ENCODE data around the gene IL6R.

DNA sequence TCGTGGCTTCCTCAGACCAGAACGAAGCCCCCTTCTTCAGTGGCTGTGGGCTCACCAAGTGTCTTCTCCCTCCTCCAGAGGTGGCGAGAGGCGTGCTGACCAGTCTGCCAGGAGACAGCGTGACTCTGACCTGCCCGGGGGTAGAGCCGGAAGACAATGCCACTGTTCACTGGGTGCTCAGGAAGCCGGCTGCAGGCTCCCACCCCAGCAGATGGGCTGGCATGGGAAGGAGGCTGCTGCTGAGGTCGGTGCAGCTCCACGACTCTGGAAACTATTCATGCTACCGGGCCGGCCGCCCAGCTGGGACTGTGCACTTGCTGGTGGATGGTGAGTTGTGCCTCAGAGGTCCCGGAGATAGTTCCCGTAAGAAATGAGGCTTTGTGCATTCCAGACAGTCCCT, 24.0 kb downstream of the IL6R start:
- TF ChIP-seq CTCF (IDR thresholded peaks at IDR 0.05) (no peak), EZH2 (IDR thresholded peaks at IDR 0.05; ENCODE audit: borderline replicate concordance, insufficient read depth, low read depth, low read length, poor library complexity, severe bottlenecking) (no peak)

Measured in B cell (primary cell).